Cardiac septum (tissue), 1 donor: ENCODE results near the gene ATL3. TPM values are rescaled to one million over a fixed set of nuclear protein-coding genes. Genes with fewer than 3 reads are reported as not detected.
"Not testable (repeated sequence)": the region's sequence is repeated elsewhere in the genome, so short reads cannot be mapped to it uniquely, and the experiment has no call there.

Source experiments
- DNase-seq: peaks from one replicate; pipeline ENCODE4 v3.0.0-alpha.2; 2020; ENCODE audit warnings: low spot score
- intact Hi-C: fragments of 100-400 bp; cut with DNase I; formaldehyde crosslinking; loops from one replicate; pipeline ENCODE4 v1.14.0; 2022
- total RNA-seq: library from RNA; stranded (reverse); fragmentation: NEBNext Ultra II Directional; extraction: Animal tissue kit (Norgen Biotek cat#: 25700); gene quantifications from one replicate; pipeline ENCODE4 v1.2.1, GENCODE V29; 2021
- donor health status: DM: no; HTN: no; CAD: no.

Gene ATL3
- total RNA-seq, 1 donor from 2014 or later: 15.1 TPM

DNA sequence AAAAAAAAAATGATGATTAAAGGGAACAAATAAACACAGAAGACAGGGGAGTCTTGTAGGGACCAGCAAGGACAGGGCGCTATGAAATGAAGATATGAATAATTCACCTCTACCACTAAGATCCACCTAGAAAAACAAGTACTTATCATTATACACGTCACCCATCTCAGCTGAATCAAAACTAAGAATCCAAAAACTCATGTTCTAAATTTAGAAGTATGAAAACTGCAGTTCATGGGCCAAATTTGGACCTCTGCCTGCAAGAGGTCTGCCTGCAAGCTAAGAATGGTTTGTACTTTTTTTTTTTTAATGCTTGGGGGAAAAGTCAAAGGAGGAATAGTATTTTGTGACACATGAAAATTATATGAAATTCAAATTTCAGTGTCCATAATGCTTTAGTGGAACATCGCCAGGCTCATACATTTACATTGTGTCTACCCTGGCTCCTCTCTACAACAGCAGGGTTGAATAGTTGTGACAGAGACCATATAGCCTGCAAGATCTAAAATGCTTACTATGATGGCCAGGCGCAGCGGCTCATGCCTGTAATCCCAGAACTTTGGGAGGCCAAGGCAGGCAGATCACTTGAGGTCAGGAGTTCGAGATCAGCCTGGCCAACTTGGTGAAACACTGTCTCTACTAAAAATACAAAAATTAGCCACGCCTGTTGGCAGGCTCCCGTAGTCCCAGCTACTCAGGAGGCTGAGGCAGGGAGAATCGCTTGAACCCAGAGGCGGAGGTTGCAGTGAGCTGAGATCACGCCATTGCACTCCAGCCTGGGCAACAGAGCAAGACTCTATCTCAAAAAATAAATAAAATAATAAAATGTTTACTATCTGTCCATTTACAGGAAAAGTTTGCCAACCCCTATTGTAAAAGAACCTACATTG is 68.6 kb downstream of the ATL3 start:
- DNase-seq, intact Hi-C loops: not testable (repeated sequence)

DNA sequence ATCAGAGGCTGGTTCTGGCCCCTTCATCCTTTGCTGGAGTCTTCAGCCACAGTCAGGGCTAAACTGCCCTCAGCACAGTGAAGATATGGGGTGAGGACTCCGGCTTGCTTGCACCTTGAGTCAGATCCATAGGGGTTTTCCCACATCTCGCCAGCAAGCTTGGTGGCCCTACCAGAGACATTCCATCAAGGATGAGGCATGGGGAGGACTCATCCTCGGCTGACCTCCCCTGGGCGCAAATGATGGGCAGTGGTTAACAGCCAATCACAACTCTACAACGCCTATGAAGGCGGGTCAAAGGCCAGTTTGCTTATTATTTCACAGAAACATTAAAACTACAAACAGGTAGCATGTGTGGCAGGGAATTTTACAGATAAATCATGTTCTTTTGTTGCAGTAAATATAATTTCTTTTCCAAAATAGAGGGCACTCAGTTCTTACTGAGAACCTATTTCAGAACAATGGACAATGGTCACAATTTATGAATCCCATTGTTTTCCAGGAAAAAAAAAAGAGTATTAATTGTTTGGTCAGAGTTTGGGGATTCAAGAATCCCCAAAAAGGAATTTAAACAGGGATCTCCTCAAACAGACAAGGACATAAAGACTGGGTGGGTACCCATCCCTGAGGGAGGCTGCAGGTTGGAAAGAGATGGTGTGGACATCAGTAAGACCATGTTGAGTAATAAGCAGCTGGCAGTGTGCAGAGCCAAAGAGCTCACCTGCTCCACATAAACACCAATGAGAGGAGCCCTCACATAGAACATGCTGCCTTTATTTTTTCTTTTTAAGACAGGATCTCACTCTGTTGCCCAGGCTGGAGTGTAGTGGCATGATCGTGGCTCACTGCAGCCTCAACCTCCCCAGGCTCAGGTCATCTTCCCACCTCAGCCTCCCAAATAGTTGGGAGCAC is 71.7 kb downstream of the ATL3 start:
- intact Hi-C loops: no loop called here
- DNase-seq: no peak

DNA sequence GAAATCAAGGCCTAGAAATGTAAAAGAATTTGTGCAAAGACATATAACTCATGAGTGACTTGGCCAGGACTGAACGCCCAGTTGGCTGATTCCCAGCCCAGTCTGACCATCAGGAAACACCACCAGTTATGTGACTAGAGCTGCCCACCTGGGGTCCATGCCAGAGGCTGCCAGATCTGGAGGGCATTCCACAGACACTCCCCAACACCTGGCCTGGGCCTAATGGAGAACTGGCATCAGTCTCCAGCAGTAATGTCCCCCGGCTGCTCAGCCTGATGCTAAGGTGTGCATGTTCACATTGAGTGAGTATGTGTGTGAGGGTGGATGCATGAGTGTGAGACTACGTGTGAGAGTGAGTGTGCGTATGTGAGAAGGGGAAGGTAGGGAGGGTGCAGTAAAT is 72.6 kb downstream of the ATL3 start:
- intact Hi-C loops: no loop called here
- DNase-seq: no peak

DNA sequence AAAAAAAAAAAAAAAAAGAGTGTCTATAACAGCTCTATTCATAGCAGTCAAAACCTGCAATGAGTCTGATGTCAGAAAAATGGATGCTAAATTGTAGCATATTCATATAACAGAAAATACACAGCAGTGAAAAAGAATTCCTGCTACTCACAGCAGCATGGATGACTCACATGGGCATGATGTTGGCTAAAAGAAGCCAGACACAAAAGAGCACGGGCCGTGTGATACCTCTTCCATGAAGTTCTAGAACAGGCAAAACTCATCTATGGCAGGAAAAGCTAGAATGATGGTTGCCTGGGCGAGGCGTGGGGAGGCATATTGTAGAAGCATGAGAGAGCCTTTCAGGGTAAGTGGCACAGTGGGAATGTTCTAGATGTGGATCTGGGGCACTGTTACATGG is 75.9 kb downstream of the ATL3 start:
- intact Hi-C loops: no loop called here
- DNase-seq: no peak

DNA sequence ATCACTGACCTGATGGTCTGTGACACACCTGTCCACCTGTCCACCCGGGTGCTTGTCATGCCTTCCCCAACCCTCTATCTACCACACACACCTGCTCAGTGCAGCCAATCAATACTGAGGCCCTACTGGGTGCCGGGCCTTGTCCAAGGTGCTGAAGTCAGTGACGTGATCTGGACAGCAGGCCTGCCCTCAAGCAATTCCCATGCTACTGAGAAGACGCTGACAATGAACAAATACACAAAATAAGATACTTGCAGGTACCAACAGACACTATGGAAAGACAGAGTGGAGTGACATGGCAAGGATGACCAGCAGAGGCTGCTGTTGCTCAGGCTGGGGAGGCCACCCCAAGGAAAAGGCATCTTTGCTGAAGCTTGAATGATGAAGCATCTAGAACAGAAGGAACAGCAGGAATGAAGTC is 78.2 kb downstream of the ATL3 start:
- no peak for DNase-seq
- intact Hi-C loops: no loop called here

DNA sequence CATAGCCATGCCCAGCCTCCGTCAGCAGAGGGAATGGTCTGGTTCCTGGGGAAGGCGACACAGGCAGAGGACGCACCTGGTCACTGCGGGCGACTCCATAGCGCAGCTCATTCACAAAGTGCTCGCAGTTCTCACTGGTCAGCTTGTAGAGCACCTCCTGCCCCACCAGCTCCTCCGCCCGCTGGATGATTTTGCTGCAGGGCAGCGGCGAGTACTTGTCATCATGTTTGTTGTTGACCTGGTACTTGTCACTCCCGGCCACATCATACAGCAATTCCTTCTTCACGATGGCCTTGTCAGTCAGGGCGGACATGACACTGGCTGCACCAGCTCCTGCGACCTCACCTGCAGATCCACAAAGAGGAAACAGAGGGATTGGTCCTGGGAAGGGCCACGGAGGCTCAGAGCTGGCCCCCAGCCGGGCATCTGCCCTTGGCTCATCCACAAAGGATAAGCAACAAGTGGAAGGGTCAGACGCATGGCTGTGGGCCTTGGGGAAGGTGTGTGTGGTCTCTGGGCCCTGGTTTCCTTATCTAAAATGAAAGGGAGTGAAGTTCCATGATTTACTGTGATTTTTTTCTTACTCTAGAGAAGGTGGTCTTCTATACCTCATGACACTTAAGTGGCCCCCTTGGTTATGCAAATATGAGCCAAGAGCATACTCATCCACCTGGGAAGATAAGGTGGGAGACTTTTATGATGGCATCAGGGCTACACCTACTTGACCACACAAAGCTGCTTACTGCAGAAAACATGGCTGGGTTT is 81.0 kb downstream of the ATL3 start:
- intact Hi-C loops: no loop called here
- no peak for DNase-seq

DNA sequence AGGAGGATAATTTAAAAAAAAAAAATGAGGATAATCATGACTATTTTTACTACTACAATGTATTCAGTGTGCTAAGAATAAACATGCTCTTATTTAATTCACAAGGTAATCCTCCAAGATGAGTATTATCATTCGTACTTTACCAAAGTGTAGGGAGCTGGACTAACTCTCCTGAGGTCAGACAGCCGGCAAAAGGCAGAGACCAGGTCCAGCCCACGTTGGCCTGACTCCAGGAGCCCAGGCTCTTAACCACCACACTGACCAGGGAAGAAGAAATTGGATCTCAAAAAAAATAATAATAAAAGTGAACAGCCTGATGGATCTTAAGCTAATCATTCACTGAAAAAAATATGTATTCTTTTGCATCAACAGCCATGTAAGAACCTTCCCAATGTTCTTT is 82.2 kb downstream of the ATL3 start:
- DNase-seq: no peak
- intact Hi-C loops: no loop called here

DNA sequence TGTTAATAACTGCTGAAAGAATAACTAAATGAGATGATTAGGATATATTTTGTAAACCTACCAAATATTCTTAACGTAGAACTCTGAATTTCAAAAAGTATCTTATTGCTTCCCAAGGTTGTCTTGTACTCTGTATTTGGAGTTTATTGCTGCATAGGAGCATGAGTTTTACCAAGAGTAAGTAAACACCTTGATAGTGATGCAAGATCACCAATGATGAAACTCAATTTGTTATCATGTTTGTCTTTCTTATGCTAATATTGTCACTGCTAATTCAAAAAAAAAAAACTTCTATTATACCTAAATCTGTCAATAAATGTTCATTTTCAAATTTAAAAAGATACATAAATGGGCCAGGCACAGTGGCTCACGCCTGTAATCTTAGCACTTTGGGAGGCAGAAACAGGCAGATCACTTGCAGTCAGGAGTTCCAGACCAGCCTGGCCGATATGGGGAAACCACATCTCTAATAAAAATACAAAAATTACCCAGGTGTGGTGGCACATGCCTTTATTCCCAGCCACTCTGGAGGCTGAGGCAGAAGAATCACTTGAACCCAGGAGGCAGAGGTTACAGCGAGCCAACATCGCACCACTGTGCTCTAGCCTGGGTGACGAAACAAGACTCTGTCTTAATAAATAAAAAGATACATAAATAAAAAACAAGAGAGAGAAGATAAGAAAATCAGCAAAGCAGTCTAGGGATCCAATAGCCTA is 84.6 kb downstream of the ATL3 start:
- intact Hi-C loops: no loop called here
- DNase-seq: no peak

DNA sequence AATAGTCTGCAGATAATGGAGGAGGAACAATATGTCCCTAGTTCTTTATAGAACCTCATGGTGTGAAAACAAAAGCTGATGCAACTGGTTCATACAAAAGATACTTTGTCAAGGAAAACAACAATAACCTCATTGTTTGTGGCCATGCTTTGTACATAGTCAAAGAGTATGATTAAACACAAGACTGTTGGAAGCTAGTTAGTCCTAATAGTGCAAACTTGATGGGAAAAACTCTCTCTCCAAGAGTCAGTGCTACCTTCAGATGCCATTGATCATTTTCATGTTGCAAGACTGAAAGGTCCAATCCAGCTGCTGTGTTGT is 87.9 kb downstream of the ATL3 start:
- no peak for DNase-seq
- intact Hi-C loops: no loop called here

DNA sequence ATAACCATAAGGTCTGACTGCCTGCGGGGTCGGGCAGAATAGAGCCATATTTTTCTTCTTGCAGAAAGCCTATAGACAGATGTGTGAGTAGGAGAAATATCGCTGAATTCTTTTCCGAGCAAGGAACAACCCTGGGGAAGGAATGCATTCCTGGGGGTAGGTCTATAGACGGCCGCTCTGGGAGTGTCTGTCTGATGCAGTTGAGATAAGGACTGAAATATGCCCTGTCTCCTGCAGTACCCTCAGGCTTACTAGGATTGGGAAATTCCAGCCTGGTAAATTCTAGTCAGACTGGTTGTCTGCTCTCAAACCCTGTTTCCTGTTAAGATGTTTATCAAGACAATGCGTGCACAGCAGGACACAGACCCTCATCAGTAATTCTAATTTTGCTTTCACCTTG is 90.0 kb downstream of the ATL3 start:
- intact Hi-C loops, DNase-seq: not testable (repeated sequence)

DNA sequence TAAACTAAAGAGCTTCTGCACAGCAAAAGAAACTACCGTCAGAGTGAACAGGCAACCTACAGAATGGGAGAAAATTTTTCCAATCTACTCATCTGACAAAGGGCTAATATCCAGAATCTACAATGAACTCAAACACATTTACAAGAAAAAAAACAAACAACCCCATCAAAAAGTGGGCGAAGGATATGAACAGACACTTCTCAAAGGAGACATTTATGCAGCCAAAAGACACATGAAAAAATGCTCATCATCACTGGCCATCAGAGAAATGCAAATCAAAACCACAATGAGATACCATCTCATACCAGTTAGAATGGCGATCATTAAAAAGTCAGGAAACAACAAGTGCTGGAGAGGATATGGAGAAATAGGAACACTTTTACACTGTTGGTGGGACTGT is 92.3 kb downstream of the ATL3 start:
- DNase-seq, intact Hi-C loops: not testable (repeated sequence)

DNA sequence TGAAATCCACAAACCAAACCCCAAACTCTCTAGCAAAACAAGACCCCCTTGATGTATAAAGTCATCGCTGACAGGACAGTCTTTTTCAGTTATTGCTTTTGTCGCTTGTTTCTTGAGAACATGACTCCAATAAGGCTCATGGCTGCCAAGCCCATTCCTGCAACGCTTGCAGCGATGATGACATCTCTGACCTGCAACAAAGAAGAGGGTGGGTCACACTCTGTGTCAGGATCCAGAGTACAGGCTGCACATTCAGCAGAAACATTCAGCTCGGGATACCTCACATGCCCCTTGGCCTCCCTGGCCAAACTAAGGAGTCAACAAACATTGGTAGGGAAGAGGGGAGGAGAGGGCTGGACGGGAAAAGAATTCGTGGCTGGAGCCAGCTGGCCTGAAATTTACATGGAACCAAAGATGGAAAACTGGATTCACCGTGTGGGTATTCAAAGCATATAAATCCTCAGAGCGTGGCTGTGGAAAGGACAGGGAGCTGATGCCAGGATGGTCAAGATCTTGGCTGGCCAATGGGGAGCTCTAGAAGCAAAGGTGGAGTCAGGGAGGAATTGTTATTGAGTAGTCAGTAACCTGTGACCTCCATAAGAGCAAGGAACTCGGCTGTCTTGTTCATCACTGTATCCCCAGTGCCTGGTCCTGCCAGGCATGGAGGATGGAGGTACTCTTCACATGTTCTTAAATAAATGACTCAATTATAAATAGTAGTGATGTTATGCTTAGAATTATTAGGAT is 96.1 kb downstream of the ATL3 start:
- no peak for DNase-seq
- intact Hi-C loops: no loop called here

Other genes starting within 250 kb of the ATL3 start
- 0.32 TPM for gene PLAAT5, start 180.2 kb downstream of the ATL3 start, total RNA-seq
- 0.83 TPM for gene LGALS12, start 165.3 kb downstream of the ATL3 start, total RNA-seq
- gene PLAAT4, start 134.6 kb downstream of the ATL3 start, total RNA-seq: 6.9 TPM
- gene PLAAT2, start 108.0 kb downstream of the ATL3 start, total RNA-seq: not detected
- gene PLAAT3, start 56.9 kb downstream of the ATL3 start, total RNA-seq: 109 TPM
- gene RTN3, start 10.1 kb upstream of the ATL3 start, total RNA-seq: 69.6 TPM
- 14.3 TPM for gene ZFTA, start 97.4 kb upstream of the ATL3 start, total RNA-seq
- gene SPINDOC, start 142.1 kb upstream of the ATL3 start, total RNA-seq: 14.0 TPM
- 32.4 TPM for gene MARK2, start 167.7 kb upstream of the ATL3 start, total RNA-seq
- 4.8 TPM for gene RCOR2, start 245.8 kb upstream of the ATL3 start, total RNA-seq